Measurements from ENCODE around the gene DMRT1.
"Not testable (repeated sequence)": the region's sequence is repeated elsewhere in the genome, so short reads cannot be mapped to it uniquely, and the experiment has no call there.

The DMRT1 gene

DNA sequence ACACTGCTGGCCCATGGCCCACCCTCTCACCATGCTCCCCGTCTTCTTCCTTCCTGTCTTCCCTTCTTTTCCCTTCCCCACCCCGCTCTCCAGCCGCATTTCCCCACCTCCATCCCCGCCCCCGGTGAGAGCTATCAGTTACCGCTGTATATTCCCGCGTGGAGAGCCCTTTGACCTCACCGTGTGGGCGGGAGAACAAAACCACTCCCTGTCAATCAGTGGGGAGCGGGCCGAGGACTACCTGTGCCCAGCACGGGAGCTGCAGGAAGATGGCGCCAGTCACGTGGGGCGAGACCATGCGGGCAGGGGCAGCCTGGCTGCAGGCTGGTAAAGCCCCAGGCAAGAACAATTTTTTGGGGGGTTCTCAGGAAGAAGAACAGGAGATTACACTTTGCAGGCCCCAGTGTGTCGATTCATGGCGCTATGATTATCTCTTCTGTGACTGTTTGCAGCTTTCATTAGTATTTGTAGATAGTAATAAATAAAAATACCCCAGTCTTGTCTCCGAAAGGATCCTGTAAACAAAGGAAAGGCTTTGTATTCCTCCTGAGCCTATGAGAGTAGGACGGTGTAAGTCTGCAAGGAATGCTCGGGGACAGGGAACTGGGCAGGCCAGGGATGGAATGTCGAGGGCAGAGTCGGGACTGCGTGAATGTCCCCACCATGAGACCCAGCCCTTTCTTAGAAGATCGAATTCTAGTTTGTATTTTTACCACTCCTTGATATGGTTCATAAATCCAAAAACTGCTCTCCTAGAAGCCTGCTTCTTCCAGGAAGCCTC lies 14.8 kb upstream of the DMRT1 start:
- Histone ChIP-seq H3K4me1 (ENCODE audit: control insufficient read depth, insufficient read depth, low read length) (no peaks in the 10 kb centered on the region), H3K9me3 (ENCODE audit: control insufficient read depth, low read length) (no peaks in the 10 kb centered on the region), H3K9ac (ENCODE audit: low read length) (no peak overlapping the region), H3K4me3 (ENCODE audit: low read length) (no peak overlapping the region), H3K36me3 (ENCODE audit: control insufficient read depth, insufficient read depth, low read length) (no peaks in the 10 kb centered on the region), H3K27me3 (ENCODE audit: control insufficient read depth, insufficient read depth, low read length) (no peaks in the 10 kb centered on the region)

DNA sequence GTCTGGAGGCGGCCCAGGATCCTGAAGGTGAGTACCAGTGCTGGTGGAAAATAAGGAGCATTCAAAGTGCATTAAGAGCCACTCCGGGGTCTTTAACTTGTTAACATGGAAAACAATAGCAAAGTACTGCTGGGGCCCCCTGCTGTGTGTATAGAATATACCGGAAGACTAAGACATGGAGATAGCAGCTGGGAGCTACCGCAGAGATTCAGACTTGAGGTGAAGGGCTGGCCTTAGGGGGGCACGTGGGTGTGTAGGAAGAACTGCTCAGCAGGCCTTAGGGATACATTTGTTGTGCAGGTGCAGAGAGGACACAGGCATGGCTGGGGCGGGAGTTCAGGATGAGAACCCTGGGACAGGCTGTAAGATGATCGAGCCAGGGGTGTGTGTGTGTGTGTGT lies 1.2 kb upstream of the DMRT1 start:
- H3K36me3 ChIP-seq (ENCODE audit: control insufficient read depth, insufficient read depth, low read length), result no peaks in the 10 kb centered on the region
- peaks cover 44% of the 10 kb centered on the region for H3K27me3 ChIP-seq (ENCODE audit: control insufficient read depth, insufficient read depth, low read length)
- H3K4me3 ChIP-seq (ENCODE audit: low read length), result no peak overlapping the region
- no peaks in the 10 kb centered on the region for H3K9me3 ChIP-seq (ENCODE audit: control insufficient read depth, low read length)
- H3K9ac ChIP-seq (ENCODE audit: low read length), result no peak overlapping the region
- H3K4me1 ChIP-seq (ENCODE audit: control insufficient read depth, insufficient read depth, low read length), result no peaks in the 10 kb centered on the region

DNA sequence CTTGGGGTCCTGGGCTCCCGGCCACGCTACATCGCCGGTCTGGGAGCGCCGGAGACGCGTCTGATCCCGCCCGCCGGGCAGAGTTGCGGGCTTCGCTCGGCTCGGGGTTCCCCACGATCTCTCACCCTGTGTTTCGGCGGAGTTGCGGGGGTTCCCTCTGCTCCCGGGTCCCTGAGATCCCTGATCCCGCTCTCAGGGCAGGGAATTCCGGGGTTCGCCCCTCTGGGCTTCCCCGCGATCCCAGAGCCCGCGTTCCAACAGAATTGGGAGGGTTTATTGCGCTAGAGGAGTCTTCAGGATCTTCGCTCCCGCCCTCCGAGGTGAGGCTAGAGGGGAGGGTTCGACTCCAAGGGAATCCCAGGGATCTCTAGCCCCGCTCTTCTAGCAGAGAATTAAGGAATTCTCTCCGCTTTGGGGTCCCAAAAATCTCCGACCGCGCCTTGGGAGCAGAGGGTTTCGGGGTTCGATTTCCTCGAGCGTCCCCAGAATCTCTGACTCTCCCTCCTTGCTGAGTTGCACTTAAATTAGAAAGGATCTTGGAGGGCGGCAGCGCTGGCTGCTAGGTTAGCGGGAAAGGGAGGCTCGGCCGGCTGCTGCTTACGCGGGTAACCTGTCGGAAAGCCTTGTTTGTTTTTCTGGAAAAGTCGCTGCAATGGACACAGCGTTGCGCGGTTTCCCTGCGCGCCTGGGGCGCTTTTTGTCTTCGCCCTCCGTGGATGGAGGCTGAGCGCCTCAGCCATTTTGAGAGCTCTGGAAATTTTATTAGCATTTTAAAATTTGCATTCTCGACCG lies 1.3 kb downstream of the DMRT1 start:
- H3K27me3 ChIP-seq (ENCODE audit: control insufficient read depth, insufficient read depth, low read length), result peaks cover 50% of the 10 kb centered on the region
- no peaks in the 10 kb centered on the region for H3K36me3 ChIP-seq (ENCODE audit: control insufficient read depth, insufficient read depth, low read length)
- H3K4me3 ChIP-seq (ENCODE audit: low read length), result no peak overlapping the region

DNA sequence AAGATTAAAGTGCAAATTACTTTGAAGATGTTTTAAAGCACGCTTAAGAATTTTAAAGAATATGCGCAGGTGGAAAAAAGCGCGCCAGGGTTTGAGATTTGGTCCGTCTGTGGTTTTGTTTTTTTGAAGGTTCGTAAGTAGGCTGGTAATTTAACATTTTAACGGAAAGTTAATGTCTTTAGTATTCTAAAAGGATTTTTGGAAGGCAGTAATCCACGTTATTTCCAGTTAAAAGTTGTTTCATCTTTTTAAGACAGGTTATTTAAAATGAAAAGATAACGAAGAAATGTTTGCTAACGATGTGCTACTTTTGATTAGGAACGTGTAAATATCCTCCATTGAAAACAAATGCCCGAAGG lies 1.9 kb downstream of the DMRT1 start:
- H3K9ac ChIP-seq (ENCODE audit: low read length), result no peak overlapping the region
- H3K27me3 ChIP-seq (ENCODE audit: control insufficient read depth, insufficient read depth, low read length), result peaks cover 50% of the 10 kb centered on the region
- H3K4me1 ChIP-seq (ENCODE audit: control insufficient read depth, insufficient read depth, low read length), result no peaks in the 10 kb centered on the region
- no peaks in the 10 kb centered on the region for H3K36me3 ChIP-seq (ENCODE audit: control insufficient read depth, insufficient read depth, low read length)
- no peak overlapping the region for H3K4me3 ChIP-seq (ENCODE audit: low read length)
- no peaks in the 10 kb centered on the region for H3K9me3 ChIP-seq (ENCODE audit: control insufficient read depth, low read length)

More for the DNA sequence above, 1.3 kb downstream of the DMRT1 start:
- H3K9ac ChIP-seq (ENCODE audit: low read length), result no peak overlapping the region
- H3K4me1 ChIP-seq (ENCODE audit: control insufficient read depth, insufficient read depth, low read length), result no peaks in the 10 kb centered on the region
- H3K9me3 ChIP-seq (ENCODE audit: control insufficient read depth, low read length), result no peaks in the 10 kb centered on the region

DNA sequence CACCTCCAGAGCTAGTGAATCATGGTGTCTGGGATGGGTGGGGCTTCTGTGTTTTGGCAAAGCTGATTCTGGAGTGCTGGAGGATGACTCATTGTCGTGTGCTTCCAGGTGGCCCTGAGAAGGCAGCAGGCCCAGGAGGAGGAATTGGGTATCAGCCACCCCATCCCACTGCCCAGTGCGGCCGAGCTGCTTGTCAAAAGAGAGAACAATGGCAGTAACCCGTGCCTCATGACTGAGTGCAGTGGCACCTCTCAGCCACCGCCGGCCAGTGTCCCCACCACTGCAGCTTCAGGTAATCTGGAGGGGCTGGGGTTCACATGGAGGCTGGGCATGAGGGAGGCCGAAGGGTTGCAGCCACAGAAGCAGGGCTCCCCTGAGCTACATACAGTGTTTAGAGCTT lies 5.4 kb downstream of the DMRT1 start:
- Histone ChIP-seq H3K27me3 (ENCODE audit: control insufficient read depth, insufficient read depth, low read length) (peaks cover 32% of the 10 kb centered on the region), H3K36me3 (ENCODE audit: control insufficient read depth, insufficient read depth, low read length) (no peaks in the 10 kb centered on the region)

DNA sequence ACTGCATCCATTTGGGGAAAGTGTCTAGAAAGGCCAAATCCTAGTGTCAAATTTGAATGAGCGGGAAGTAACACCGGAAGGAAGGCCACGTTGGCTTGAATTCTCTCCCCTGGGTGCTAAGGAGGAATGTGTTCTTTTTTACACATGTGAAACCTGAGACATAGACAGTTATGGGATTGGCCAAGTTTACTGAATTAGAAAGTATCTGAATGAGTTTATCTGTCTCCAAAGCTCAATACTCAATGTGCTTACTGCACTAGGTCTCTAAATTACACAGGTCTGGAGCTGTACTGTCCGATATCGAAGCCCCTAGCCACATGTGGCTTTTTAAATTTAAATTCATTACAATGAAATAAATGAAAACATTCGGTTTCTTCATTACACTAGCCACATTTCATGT lies 6.0 kb downstream of the DMRT1 start:
- Histone ChIP-seq H3K4me3 (ENCODE audit: low read length) (no peak overlapping the region), H3K36me3 (ENCODE audit: control insufficient read depth, insufficient read depth, low read length) (no peaks in the 10 kb centered on the region), H3K27me3 (ENCODE audit: control insufficient read depth, insufficient read depth, low read length) (peaks cover 26% of the 10 kb centered on the region), H3K9ac (ENCODE audit: low read length) (no peak overlapping the region), H3K4me1 (ENCODE audit: control insufficient read depth, insufficient read depth, low read length) (no peaks in the 10 kb centered on the region), H3K9me3 (ENCODE audit: control insufficient read depth, low read length) (no peaks in the 10 kb centered on the region)

More for the DNA sequence above, 5.4 kb downstream of the DMRT1 start:
- H3K4me1 ChIP-seq (ENCODE audit: control insufficient read depth, insufficient read depth, low read length), result no peaks in the 10 kb centered on the region
- H3K9ac ChIP-seq (ENCODE audit: low read length), result no peak overlapping the region
- H3K4me3 ChIP-seq (ENCODE audit: low read length), result no peak overlapping the region
- H3K9me3 ChIP-seq (ENCODE audit: control insufficient read depth, low read length), result no peaks in the 10 kb centered on the region

DNA sequence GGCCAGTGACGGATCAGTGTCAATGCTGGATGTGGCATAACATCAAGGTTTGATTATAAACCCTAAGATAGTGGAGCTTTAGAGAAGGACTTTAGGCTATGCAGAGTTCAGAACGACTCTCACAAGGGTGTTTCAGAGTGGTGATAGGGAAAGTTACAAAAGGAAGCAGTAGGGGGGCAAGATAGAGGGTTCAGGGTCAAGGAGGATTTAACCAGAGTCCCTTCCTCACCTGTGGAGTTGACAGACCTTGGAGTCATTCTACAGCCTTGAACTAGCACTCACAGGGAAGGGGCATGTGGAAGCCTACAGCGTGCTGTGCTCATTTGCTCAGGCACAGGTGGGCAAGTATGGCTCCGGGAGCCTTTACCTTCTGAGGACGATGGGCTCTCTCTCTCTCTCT lies 7.9 kb downstream of the DMRT1 start:
- no peak overlapping the region for H3K9ac ChIP-seq (ENCODE audit: low read length)
- no peaks in the 10 kb centered on the region for H3K9me3 ChIP-seq (ENCODE audit: control insufficient read depth, low read length)
- no peaks in the 10 kb centered on the region for H3K4me1 ChIP-seq (ENCODE audit: control insufficient read depth, insufficient read depth, low read length)
- H3K27me3 ChIP-seq (ENCODE audit: control insufficient read depth, insufficient read depth, low read length), result peaks cover 9% of the 10 kb centered on the region
- no peaks in the 10 kb centered on the region for H3K36me3 ChIP-seq (ENCODE audit: control insufficient read depth, insufficient read depth, low read length)
- H3K4me3 ChIP-seq (ENCODE audit: low read length), result no peak overlapping the region

DNA sequence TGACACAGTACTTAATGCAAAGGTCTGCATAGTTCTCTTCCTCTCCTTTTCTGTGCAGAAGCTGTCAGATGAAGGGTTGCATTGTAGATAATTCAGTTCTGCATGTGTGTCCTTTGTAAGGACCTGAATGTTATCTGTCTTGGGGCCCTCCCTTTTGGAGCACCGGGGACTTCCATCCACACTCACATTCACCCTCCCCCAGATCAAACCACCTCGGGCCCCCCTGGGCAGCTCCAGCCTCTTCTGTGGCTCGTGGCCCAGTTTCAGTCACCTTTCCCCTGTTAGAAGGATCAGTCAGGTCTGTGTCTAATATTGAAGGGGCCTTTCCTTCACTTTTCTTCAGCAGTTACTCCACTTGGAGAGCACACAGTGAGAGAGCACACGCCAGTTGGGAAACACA lies 11.0 kb downstream of the DMRT1 start:
- H3K4me1 ChIP-seq (ENCODE audit: control insufficient read depth, insufficient read depth, low read length), result no peaks in the 10 kb centered on the region
- no peaks in the 10 kb centered on the region for H3K9me3 ChIP-seq (ENCODE audit: control insufficient read depth, low read length)
- no peak overlapping the region for H3K4me3 ChIP-seq (ENCODE audit: low read length)
- H3K9ac ChIP-seq (ENCODE audit: low read length), result no peak overlapping the region
- H3K36me3 ChIP-seq (ENCODE audit: control insufficient read depth, insufficient read depth, low read length), result no peaks in the 10 kb centered on the region
- no peaks in the 10 kb centered on the region for H3K27me3 ChIP-seq (ENCODE audit: control insufficient read depth, insufficient read depth, low read length)

DNA sequence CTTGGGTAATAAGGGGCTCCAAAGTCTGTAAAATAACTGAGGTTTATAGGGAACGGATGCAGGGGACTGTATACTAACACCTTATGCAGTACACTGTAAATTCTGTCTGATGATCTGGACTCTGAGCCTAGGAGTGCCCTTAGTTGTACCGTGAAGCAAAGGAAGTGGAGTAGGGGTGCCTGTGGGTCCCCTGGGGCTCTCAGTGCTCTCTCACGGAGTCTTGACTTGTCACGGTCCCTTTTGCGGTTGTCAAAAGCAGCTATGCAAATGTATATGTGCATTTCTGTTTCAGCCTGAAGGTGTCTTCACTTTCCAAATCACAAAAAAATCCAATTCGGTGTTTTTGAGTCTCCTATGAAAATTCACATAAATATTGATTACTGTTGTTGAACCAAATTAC lies 17.8 kb downstream of the DMRT1 start:
- H3K9ac ChIP-seq (ENCODE audit: low read length), result no peak overlapping the region
- H3K27me3 ChIP-seq (ENCODE audit: control insufficient read depth, insufficient read depth, low read length), result no peaks in the 10 kb centered on the region
- H3K9me3 ChIP-seq (ENCODE audit: control insufficient read depth, low read length), result no peaks in the 10 kb centered on the region
- H3K4me3 ChIP-seq (ENCODE audit: low read length), result no peak overlapping the region
- H3K36me3 ChIP-seq (ENCODE audit: control insufficient read depth, insufficient read depth, low read length), result no peaks in the 10 kb centered on the region
- no peaks in the 10 kb centered on the region for H3K4me1 ChIP-seq (ENCODE audit: control insufficient read depth, insufficient read depth, low read length)

DNA sequence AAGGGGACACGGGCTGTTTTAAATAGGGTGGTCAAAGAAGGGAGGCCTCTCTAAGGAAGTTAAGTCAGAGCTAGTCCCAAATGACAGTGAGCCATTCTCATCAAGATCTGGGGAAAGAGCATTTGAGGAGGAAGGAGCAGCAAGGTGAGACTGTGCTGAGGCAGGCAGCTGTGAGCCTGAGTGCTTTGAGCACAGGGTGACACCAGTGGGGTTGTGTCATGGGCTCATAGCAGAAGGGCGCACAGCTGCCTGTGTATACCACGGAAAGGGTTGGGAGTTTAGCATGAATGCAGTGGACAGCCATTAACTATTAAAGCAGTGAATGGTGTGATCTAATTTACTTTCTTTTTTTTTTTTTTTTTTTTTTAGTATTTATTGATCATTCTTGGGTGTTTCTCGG lies 19.2 kb downstream of the DMRT1 start:
- no peak overlapping the region for H3K4me3 ChIP-seq (ENCODE audit: low read length)
- H3K27me3 ChIP-seq (ENCODE audit: control insufficient read depth, insufficient read depth, low read length), result no peaks in the 10 kb centered on the region
- no peak overlapping the region for H3K9ac ChIP-seq (ENCODE audit: low read length)
- no peaks in the 10 kb centered on the region for H3K4me1 ChIP-seq (ENCODE audit: control insufficient read depth, insufficient read depth, low read length)
- H3K36me3 ChIP-seq (ENCODE audit: control insufficient read depth, insufficient read depth, low read length), result no peaks in the 10 kb centered on the region
- H3K9me3 ChIP-seq (ENCODE audit: control insufficient read depth, low read length), result no peaks in the 10 kb centered on the region

DNA sequence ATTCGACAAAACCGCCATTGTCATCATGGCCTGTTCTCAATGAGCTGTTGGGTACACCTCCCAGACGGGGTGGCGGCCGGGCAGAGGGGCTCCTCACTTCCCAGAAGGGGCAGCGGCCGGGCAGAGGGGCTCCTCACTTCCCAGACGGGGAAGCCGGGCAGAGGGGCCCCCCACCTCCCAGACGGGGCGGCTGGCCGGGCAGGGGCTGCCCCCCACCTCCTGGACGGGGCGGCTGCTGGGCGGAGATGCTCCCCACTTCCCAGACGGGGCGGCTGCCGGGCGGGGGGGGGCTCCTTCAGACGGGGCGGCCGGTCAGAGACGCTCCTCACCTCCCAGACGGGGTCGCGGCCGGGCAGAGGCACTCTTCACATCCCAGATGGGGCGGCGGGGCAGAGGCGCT lies 20.0 kb downstream of the DMRT1 start:
- not testable (repeated sequence) for H3K4me3 ChIP-seq (ENCODE audit: low read length); H3K36me3 ChIP-seq (ENCODE audit: control insufficient read depth, insufficient read depth, low read length); H3K27me3 ChIP-seq (ENCODE audit: control insufficient read depth, insufficient read depth, low read length); H3K9ac ChIP-seq (ENCODE audit: low read length); H3K9me3 ChIP-seq (ENCODE audit: control insufficient read depth, low read length); H3K4me1 ChIP-seq (ENCODE audit: control insufficient read depth, insufficient read depth, low read length)

DNA sequence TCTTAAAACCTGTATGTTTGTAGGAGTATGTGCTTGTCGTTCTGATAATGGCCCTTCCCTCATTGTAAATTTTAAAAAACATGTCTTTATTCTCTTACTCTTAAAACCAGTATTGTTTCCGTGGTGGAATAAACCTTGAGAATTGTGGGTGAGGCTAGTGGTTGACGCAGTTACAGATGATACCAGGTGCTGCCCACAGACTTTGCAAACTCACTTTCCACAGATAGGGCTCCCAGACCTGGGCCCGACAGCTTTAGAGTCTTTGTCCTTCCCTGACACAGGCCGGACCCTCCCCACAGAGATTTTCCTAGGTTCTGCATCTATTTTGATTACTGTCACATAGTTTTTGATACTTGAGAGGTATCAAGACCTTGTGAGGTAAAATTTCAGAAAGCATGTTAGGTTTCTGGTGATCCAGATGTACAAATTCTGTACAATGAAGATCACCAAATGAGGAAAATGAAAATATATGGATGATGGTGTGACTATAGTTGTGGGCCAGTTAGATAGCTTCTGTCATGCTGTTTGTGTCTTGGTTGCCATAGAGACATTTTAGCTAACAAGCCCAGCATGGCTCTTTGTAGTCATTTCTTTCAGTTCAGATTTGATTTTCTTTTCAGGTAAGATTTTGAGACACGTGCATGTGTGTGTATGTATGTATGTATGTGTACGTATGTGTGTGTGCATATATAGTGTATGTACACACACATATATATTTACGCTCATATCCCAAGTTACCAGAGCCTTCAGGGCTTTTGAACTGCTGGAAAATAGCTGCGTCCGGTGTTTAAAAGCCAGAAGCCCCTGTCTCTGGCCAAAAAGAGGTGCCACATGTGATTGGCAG lies 33.8 kb downstream of the DMRT1 start:
- no peaks in the 10 kb centered on the region for H3K27me3 ChIP-seq (ENCODE audit: control insufficient read depth, insufficient read depth, low read length)
- no peak overlapping the region for H3K9ac ChIP-seq (ENCODE audit: low read length)
- H3K4me3 ChIP-seq (ENCODE audit: low read length), result no peak overlapping the region
- H3K4me1 ChIP-seq (ENCODE audit: control insufficient read depth, insufficient read depth, low read length), result no peaks in the 10 kb centered on the region
- no peaks in the 10 kb centered on the region for H3K9me3 ChIP-seq (ENCODE audit: control insufficient read depth, low read length)
- H3K36me3 ChIP-seq (ENCODE audit: control insufficient read depth, insufficient read depth, low read length), result no peaks in the 10 kb centered on the region
